Dermis microvascular lymphatic vessel endothelial cell (primary cell): Measurements from ENCODE around the gene KCNK1. TPM values are rescaled to one million over a fixed set of nuclear protein-coding genes. Genes with fewer than 3 reads are reported as not detected.
"Not testable (repeated sequence)": the region's sequence is repeated elsewhere in the genome, so short reads cannot be mapped to it uniquely, and the experiment has no call there.

Experiments
- DNase-seq, 2 donors: peaks; one replicate each; pipeline versions ENCODE4 v3.0.0 to v3.0.0-alpha.2; 2010; ENCODE audit warnings: low read depth in 2 of 2
- total RNA-seq: library from RNA; depleted of rRNA; stranded (reverse); fragments of >200 nt; gene quantifications from 2 replicates; pipeline ENCODE4 v1.2.1, GENCODE V29; 2014

Gene KCNK1
- total RNA-seq, 1 donor from 2014 or later = under 0.01 TPM

DNA sequence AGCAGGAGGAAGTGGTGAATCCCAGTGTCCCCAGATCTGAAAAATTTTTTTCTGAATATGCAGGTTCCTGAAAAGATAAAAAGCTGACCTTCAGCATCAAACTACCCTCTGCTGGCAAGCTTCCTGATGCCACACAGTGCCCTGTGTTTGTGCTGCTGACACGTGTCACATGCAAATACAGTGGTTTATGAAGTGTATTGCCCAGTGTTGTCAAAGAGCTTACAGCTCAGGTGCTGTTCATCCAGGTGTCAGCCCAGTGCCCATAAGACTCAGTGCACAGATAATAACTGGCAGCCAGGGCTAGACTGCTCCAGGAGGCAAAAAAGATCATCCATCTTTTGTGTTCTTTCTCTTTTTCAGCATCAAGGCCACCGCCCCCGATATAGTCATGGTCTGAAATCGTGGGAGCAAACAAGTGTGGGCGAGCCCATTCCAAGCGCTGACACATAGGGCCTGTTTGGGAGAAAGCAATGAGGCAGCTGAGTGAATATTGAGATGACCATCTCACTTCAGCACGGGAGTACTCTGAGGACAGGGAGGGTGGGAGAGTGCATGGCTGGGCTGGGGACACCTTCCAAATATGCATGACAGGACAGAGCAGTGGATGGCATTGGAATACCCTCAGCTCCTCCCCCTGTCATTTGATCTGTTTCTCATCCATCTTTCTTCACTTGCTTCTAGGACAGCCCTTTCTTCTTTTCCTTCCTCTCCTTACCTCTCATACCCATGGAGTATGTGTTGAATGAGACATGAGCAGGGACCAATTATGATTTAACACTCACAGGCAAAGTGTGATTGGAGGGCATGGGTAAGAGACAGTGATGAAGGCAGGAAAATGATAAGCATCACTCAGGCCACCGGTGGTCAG is 6.4 kb upstream of the KCNK1 start:
- no peak for DNase-seq

DNA sequence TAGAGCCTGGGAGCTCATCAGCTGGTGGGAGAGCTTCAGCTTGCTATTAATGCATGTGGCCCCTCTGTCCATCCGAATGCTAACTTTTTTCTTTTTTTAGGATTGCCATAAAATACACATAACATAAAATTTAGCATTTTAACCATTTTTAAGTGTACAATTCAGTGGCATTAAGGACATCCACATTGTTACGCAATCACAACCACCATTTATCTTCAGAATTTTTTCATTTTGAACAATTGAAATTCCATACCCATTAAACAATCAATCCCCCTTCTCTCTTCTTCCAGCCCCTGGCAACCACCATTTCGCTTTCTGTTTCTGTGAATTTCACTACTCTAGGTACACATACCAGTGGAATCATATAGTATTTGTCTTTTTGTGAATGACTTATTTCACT is 4.9 kb upstream of the KCNK1 start:
- no peak for DNase-seq

DNA sequence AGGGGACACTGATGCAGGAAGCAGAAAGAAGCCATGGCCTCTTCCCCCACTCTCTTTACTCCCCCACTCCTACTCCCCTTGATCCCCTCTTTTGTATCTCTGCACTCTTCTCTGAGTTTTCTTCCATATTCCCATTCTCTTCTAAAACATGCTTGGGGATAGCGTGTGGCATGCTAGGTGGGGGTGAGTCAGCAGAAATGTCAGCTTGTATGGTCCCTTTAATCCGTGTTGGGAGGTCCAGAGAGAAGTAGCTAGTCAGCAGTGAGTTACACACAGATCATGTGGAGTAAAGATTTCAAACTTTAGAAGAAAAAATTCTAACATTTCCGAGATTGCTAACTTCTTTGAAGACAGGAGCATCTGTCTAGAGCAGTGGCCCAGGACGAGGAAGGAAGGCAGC is 4.0 kb upstream of the KCNK1 start:
- no peak for DNase-seq

DNA sequence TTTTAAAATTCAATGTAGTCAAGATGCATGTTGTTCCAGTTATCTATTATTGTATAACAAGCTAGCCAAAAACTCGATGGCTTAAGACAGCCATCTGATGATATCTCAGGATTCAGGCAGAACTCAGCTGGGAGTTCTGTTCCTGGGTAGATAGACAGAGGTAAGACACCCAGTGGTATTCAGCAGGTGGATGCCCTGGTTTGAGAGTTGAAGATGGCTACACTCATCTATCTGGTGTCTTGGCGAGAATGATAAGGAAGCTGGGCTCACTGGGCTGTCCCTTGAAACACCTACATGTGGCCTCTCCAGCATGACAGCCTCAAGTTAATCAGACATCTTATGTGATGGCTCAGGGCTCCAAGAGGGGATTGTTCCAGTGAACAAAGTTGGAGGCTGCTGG is 3.3 kb upstream of the KCNK1 start:
- DNase-seq = no peak

DNA sequence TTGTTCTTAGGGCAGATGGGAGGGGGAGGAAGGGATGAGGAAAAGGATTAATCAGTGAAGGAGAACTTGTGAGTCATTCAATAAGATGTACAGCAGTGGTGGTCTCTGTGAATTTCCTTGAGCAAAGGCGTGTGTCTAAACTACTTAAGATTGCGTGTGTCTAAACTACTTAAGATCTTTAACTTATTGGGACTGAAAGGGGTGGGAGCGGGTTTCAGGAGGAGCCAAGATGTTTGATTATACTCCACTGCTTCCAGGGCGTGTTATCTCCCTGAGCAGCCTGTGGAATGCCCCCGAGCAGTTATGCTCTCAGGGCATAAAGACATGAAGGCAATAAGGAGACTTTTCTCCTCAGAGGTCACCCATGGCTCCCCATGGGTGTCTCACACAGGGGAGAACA is 2.5 kb upstream of the KCNK1 start:
- DNase-seq = not testable (repeated sequence)

DNA sequence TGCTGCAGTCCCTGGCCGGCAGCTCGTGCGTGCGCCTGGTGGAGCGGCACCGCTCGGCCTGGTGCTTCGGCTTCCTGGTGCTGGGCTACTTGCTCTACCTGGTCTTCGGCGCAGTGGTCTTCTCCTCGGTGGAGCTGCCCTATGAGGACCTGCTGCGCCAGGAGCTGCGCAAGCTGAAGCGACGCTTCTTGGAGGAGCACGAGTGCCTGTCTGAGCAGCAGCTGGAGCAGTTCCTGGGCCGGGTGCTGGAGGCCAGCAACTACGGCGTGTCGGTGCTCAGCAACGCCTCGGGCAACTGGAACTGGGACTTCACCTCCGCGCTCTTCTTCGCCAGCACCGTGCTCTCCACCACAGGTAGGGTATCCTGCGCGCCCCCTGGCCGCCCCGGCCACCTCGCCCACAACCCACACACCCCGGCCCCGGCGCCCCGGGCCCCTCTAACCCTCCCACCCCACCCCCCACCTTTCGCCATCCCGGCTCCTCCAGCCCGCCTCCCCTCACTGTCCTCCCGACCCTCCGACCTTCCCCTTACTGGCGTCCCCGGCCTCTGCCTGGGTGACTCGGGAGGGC is 352 bp downstream of the KCNK1 start:
- DNase-seq = peak in 1 of 2 donors; percentile 2

DNA sequence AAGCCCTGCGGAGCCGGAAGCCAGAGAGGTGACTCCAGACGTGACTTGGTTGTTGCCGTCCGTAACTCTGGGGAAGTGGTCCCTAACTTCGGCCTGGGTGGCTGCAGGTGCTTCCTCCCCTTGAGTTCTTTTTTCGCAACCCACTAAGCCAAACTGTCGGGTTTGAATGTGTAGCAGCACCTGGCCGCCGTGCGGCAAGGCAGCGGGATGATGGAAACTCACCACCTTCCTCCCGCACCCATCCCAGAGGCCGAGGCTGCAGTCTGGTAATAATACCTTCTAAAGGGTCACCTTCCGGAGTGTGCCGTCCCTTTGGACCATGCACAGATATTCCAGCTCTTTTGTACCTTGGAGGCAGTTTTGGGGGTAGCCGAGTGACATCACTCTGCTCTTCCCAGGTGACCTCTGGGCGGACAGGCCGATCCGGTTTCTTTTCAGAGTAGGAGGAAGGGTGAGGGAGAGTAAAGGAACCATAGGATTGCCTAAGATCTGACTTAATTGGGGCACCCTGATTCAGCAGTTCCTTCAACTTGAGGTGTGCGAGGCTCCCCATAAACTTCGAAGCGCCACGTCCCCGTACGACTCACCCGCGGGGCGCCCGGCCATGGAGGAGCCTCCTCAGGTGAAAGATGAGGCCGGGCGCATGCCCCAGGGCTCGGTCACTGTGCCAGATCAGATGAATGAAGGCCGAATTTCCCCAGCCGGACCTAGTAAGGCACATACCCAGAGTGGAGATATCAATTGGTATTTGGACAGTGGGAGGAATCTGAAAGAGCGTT is 1.0 kb downstream of the KCNK1 start:
- no peak for DNase-seq

DNA sequence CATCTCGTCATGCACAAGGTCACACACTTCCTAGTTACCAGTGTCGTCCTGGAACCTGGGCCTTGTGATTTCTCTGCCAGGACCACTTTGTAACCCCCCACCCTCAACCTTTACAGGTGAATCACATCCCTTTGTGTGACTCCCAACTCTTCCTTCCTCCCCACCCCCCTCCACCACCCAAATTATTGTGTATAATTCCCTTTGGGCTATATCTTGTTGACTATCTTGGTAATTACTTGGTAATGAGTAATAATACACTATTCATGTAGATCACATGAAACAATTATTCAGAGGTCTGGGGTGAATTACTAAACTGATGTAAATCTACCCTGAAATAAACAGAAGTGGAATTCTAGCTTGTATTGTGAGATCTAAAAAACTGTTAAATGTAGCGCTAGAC is 1.7 kb downstream of the KCNK1 start:
- DNase-seq = no peak

DNA sequence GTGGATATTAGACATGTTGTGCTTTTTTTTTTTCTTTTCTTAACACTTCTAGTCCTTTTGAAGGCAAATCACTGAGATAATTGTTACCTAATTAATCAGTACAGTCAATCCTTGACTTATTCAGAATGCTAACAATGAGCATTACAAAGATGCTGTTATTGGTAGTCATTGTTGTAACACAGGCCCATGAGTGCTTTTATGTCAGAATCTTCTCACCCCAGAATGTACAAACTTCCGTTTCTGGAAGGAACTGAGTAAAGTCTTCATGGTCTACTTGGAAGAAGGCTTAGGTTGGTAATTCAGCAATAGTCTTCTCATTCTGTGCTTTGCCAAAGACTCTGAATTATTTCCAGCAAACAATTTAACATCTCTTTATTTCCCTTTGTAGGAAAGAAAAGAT is 3.1 kb downstream of the KCNK1 start:
- DNase-seq = no peak

DNA sequence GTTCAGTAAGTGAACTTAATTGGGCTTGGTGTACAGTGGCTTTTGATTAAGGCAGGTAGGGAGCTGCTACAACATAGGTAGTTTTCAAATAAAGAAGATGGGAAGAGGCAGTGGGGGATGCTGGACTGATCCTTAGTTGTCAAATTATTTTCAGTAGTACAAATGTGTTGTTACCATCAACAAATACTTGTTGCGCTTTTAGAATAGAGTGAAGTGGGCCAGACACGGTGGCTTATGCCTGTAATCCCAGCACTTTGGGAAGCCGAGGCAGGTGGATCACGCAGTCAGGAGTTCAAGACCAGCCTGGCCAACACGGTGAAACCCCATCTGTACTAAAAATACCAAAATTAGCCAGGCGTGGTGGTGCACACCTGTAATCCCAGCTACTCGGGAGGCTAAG is 5.5 kb downstream of the KCNK1 start:
- not testable (repeated sequence) for DNase-seq

DNA sequence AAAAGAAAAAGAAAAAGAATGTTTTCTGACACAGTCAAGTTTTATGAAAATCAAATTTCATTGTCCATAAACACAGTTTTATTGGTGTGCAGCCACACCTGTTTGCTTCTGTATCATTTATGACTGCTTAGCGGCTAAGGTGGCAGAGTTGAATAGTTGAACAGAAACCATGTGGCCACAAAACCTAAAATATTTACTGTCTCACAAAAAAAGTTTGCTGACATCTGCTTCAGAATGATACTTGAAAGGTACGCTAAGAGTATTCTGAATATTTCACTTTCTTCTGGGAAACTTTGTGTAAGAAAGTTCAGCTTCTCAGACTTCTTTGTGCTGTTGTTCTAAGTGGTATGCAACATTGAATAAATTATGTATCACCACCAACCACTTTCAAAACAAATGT is 6.2 kb downstream of the KCNK1 start:
- no peak for DNase-seq

DNA sequence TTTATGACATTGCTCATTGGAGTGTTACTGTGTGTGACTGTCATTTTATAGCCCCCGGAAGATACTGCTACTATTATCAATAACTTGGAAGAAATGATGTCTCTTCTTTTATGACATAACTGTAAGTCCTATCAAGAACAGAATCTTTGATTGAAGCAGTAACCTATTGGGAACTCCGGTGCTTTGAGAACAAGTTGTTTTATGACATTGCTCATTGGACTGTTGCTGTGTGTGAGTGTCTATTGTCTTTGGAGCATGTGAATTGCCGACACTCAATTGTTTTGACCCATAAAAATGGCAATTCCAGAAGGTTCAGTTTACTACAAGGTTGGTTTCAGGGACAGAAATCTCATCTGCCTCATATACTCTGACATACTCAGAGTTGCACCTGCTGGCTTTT is 8.0 kb downstream of the KCNK1 start:
- no peak for DNase-seq

DNA sequence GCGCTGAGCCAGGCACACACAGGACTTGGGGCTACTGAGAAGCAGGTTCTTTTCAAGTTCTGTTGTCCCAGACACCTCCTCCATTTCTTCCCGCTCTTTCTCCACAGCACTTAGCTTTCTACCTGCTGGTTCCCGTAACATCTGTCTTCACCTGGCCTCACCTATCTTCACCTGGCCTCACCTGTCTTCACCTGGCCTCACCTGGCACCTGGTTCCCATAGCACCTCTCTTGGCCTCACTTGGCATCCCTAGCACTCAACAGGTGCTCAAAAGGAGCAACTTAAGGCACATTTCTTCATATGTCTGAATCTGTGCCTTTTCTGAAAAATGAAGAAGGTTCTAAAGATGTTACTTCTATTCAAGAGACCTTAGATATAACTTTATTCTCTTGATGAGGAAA is 10.4 kb downstream of the KCNK1 start:
- DNase-seq = no peak

DNA sequence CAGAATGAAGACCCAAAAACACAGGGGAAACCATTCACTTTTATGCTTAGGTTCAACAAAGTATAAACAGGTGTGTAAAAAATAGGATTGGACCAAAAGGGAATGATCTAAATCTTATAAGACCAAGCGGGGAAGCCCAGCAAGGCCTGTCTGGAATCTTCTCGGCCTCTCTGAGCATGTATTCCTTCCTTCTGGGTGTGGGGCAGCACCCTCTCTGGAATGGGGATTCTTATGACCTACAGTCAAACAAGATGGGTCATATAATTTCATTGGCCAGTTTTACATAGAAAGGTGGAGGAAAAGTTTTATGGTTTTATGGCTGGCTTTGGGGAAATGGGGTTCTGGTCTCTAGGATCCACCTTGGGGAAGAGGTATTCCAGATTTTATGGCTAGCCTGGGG is 11.2 kb downstream of the KCNK1 start:
- DNase-seq = no peak

DNA sequence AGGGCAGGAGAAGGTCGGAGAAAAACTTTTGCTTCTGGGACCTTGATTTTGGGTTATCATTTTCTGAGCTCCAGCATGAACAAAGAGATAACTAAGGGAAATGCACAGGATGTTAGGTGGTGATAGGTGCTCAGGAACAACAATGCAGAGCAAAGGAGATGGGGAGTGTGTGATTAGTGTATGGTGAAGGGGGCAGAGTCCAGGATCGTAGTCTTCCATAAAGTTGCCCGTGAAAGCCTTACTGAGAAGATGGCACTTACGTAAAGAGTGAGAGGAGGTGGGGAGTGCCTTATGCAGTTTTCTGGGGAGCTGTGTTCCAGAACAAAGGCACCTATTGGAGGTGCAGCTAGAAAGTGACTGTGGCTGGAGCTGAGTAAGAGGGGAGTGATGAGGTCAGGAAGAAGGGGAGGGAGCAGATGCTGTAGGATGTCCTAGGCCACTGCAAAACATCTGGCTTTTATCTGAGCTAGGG is 11.6 kb downstream of the KCNK1 start:
- no peak for DNase-seq

DNA sequence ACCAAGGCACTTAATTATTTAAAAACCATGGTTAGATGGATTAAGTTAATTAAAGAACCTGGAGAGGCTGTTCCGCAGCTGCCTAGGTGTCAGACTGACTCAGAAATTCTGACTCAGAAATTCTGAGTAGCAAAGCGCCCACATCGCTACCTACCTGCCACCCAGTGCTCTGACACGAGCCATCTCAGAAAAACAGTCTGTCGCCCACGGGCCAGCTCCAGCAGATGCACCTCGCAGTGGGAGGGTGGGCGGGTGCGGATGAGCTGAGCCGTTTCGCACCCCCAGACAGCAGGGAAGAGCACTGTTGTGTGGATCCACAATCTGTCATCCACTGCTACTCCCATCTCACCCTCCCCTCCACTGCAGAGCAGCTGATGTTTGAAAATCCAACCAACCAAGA is 13.5 kb downstream of the KCNK1 start:
- DNase-seq = no peak

DNA sequence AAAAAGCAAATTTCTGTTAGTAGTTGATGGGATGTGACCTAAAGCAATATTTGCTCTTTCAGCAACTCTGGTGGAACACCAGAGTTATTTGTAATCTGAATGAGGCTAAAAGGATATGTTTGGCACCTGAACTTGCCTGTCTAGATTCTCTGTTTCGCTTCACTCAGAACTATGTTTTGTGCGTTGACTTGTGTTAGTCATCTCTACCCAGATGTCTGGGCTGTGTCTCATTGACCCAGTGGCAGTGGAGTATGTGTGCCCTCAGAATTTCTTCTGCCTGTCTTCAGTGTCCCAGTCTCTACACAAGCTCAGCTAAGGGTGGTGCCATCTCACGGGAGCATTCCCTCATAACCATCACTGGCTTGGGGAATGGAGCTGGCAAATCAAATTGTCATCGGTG is 13.9 kb downstream of the KCNK1 start:
- no peak for DNase-seq

DNA sequence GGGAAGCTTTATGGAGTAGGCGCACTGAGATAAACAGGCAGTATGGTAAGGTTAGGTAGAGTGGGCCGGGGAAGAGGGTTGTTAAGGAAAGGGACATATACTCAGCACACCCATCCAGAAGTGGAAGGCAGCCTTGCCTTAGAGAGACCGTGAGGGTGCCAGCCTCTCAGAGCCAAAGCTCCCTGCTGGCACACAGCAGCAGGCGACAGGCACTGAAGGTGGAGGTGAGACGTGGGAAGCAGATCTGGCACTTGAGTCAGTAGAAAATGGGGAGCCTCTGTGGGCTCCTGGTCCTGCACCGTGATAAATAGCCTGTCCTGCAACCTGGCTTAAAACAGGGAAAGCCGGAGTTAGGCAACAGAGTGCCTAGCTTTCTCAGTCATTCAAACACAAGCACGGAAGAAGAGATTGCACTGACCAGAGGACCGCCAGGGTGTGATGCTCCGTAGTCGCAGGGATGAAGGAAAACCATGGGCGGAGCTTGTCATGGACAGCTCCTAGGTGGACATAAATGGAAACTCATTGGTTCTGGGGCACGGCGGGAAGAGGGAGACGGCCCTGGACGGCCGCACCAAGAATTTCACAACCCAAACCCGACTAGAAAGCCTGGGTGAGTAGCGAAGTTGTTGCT is 15.5 kb downstream of the KCNK1 start:
- no peak for DNase-seq

DNA sequence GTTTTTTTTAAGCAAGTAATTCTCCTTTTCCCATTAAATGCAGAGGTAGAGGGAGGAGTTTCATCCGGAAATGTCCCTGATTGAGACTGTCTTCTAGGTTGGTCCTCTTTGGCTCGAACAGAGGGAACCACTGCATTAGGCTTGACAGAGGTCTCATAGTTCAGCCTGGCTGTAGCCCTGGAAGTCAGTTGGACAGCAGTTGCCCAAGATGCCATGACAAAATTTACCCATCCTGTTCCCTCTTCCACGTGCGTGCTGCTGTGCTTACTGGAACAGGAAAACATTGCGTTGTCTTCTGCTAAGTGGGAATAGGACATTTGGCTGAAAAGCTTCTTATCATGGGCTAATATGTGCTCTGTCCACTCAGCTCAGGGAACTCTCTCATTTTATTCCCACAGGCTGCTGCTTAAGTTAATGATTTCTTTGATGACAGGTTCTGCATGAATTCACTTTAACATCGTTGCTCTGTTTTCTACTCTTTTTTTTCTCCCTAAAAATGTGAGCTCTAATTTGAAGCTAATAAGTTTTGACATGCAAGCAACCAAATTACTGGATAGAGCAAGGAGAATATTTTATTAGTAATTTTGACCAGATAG is 18.0 kb downstream of the KCNK1 start:
- no peak for DNase-seq

DNA sequence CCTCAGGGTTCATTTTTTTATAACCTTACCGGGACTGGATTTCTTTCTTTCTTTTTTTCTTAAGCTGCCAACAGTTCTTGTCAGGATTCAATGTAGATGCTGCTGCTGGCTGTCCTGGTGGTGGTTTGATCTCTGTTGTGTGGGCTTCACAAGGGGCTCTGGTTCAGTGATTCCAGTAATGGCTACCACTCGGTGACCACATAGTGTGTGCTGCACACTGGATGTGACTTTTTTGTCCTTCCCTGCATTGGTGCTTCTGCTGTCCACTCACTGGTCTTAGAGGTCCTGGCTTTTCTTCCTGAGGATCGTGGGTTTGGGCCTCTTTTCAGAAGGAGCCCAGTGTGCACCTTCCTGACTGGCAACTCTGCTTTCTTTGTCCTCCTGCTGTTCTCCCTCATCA is 18.5 kb downstream of the KCNK1 start:
- no peak for DNase-seq

DNA sequence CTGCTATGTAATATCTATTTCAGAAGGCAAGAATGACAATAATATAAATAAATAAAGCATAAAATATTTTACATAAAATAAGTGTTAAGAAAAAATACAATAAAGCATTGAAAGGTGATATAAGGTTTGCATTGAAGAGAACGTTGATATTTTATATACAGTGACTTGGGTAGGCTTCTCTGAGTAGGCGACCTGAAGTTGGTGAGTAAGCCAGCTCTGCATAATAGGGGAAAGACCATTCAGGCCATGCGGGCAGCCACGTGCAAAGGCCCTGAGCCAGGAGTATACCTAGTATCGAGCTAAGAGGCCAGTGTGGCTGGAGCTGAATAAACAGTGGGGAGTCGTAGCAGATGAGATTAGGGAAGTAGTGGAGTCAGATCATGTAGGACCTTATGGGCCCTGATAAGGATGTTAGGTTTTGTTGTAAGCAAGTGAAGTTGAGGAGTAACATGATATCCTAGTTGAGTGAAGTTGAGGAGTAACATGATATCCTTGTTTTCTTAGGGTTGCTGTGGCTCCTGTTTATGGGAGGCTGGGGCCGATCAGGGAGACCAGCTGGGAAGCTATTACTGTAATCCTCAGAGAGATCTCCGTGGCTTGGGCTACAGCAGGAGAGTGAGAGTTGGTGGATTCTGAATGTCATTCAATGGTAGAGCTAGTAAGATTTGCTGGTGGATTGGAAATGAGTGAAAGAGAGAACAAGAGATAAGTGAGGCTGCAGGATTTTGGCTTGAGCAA is 22.0 kb downstream of the KCNK1 start:
- DNase-seq = no peak
